IPS-15b (cell line): ENCODE results near the gene C20orf96.
A peak's percentile ranks its signal among the peaks of the same experiment; 100 is the strongest.

Experiments
- H3K27me3 ChIP-seq: one replicate; pipeline ENCODE4 v1.6.1; 2013; ENCODE audit warnings: low read length; ENCODE audit not compliant: control insufficient read depth, insufficient read depth
- H3K36me3 ChIP-seq: one replicate; pipeline ENCODE4 v1.6.1; 2013; ENCODE audit warnings: low read length; ENCODE audit not compliant: control insufficient read depth, insufficient read depth
- H3K4me1 ChIP-seq: one replicate; pipeline ENCODE4 v1.6.1; 2013; ENCODE audit warnings: mild to moderate bottlenecking, low read length; ENCODE audit not compliant: control insufficient read depth, insufficient read depth
- H3K4me3 ChIP-seq: one replicate; pipeline ENCODE4 v1.5.1; 2013; ENCODE audit warnings: low read depth, low read length
- H3K9ac ChIP-seq: one replicate; pipeline ENCODE4 v1.6.1; 2013; ENCODE audit warnings: low read depth, mild to moderate bottlenecking, low read length
- H3K9me3 ChIP-seq: one replicate; pipeline ENCODE4 v1.6.1; 2013; ENCODE audit warnings: mild to moderate bottlenecking, low read length; ENCODE audit not compliant: control insufficient read depth, insufficient read depth

Gene C20orf96

DNA sequence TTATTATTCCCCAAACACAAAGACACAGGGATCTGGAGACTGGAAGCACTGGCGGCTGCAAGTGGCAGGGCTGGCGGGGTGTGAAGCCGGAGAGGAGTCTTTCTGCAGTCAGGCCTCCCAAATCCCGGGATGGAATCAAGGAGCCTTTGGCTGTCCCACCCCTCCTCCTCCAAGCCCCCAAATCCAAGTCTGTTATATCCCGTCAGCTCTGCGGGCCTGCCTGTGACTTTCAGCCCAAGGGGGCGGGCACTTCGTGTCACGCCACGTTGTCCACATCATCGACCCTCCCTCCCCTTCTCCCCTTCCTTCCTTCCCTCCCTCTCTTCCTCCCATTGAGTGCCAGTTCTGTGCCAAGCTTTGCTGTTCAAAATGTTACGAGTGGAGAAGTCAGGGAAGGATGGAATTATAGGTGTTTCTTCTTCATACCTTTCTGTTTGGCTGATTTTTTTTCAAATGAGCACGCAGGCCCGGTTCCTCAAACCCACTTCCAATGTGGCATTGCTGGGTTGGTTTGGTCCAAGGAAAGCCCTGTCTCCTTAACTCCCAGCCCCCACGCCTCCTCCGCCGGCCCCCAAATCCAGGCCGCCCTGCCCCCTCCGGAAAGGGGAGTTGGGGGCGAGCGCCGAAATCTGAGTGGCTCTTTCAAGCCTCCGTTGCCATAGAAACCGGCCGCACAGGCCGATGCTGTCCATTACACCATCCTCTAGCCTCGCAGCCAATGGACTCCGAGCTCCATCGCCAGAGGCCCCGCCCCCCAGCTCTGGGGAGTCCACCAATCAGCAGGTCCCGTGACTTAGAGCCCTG is 19.5 kb upstream of the C20orf96 start:
- peak overlapping the region; percentile 3 for H3K9ac ChIP-seq

GRCh38 chr20:309306-309840 is 18.8 kb upstream of the C20orf96 start:
- H3K4me1 ChIP-seq = peaks cover 3% of the 10 kb centered on the region
- peak overlapping the region; percentile 68 for H3K4me3 ChIP-seq
- H3K36me3 ChIP-seq = no peaks in the 10 kb centered on the region
- H3K27me3 ChIP-seq = no peaks in the 10 kb centered on the region
- H3K9ac ChIP-seq = peak overlapping the region; percentile 3
- no peaks in the 10 kb centered on the region for H3K9me3 ChIP-seq

More for the DNA sequence above, 19.5 kb upstream of the C20orf96 start:
- Histone ChIP-seq H3K4me3 (peak overlapping the region; percentile 68), H3K27me3 (no peaks in the 10 kb centered on the region), H3K36me3 (no peaks in the 10 kb centered on the region), H3K9me3 (no peaks in the 10 kb centered on the region), H3K4me1 (peaks cover 3% of the 10 kb centered on the region)

DNA sequence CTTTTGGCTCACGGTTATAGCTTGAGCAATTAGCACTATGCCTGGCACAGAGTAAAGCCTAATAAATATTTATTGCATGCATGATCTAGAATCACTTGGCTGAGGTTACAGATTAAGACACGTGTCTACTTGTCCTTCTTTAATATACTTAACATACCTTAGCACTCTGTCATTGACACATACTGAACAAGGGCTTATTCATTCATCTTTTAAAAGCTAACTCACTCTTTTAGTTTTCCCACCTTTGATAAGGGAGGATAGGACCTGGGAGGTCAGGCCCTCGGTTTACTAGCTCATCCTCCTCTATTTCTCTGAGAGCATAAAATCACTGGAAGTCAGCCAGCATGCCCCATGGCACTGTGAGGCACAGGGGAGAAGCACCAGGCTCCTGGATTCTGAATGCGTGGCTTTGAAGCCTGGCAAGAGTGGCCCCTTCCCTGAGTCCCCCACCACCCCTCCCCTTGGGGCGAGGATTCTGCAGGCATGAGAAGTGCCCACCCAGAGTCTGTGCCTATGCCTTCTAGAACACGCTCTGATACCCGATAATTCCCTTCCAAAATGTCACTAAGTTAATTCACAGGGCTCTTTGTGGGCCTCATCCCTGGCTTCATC is 18.0 kb upstream of the C20orf96 start:
- Histone ChIP-seq H3K4me1 (peaks cover 3% of the 10 kb centered on the region), H3K36me3 (no peaks in the 10 kb centered on the region), H3K4me3 (no peak overlapping the region), H3K9me3 (no peaks in the 10 kb centered on the region), H3K9ac (no peak overlapping the region), H3K27me3 (peaks cover 2% of the 10 kb centered on the region)

DNA sequence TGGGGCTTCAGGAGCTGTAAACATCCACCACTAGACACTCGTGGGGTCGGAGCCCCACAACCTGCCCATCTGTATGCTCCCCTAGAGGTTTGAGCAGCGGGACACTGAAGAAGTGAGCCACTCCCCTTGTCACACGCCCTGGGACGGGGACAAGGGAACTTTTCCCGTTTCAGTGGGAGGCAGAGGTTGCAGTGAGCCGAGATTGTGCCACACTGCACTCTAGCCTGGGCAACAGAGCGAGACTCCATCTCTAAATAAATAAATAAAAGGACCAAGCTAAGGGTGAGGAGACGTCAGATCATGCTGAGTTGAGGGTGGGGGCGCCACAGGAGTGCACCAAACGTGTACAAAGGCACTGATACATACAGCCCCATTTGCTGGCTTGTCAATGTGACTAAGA is 15.2 kb upstream of the C20orf96 start:
- Histone ChIP-seq H3K4me1 (peaks cover 18% of the 10 kb centered on the region), H3K9ac (no peak overlapping the region), H3K9me3 (no peaks in the 10 kb centered on the region), H3K27me3 (peaks cover 7% of the 10 kb centered on the region), H3K4me3 (no peak overlapping the region), H3K36me3 (no peaks in the 10 kb centered on the region)

DNA sequence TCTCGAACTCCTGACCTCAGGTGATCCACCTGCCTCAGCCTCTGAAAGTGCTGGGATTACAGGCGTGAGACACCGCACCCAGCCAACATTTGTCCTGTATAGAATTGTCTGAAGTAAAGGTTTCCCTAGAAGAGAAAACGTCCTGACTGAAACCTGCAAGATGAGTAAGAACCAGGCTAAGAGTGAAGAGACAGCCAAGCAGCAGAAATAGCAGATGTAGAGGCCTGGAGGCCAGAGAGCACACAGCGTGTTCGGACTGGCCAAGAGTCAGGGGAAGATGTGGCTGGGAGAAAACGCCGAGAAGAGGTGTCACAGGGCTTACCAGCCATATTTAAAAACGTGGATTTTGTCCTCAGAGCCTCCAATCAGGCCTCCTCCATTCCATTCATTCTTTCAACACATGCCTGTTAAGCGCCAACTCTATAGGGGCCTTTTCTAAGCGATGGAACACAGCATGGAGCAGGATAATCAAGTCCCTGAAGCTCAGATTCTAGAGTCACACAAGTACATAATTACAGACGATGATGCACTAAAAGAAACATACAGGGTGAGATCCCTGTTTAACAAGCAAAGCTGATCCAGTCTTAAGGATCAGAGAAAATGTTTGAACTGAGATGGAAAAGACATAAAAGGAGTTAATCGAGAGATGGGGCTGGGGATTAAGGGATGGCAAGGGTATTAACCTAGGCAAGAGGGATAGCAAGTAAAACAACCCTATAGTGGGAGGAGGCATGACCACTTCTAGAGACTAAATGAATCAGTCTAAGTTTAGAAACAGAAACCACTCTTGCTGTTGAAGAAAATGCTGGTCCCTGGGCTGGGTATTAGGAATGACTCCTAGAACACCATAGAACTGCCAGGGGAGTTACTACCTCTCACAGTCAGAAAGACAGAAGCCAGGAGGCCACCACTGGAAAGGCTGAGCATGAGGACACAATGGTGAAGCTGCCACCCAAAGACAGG is 11.6 kb upstream of the C20orf96 start:
- peaks cover 7% of the 10 kb centered on the region for H3K27me3 ChIP-seq
- peaks cover 23% of the 10 kb centered on the region for H3K4me1 ChIP-seq
- no peaks in the 10 kb centered on the region for H3K9me3 ChIP-seq
- H3K4me3 ChIP-seq = no peak overlapping the region
- no peak overlapping the region for H3K9ac ChIP-seq
- no peaks in the 10 kb centered on the region for H3K36me3 ChIP-seq

DNA sequence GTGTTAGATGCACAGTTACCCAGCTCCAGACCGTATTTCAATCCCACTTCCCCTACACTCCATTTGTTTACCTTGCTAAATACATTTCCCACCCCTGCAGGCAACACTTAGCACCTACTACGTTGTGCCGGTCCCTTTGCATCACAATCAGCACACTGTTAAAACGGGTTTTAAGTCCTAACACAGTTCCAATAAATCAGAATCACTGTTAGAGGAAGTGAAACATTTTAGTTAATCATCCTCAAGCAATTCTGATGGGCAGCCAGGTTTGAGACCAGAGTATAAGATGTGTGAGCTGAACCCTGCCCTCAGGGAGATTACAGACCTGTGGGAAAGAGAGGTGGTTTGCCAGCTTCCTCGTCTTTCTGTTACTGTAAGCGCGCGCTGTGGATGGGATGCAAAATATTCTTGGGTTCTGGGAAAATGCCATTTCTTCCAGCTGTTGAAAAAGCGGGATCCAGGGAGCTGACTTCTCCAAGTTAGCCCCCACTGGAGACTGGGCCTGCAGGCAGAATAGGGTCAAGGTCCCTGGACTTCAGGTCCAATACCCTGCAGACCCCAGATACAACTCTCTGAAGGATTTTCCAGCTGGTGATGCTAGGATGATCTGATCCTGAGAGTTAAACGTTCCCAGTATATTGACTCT is 9.9 kb upstream of the C20orf96 start:
- peak overlapping the region; percentile 72 for H3K4me3 ChIP-seq
- H3K36me3 ChIP-seq = no peaks in the 10 kb centered on the region
- H3K9me3 ChIP-seq = no peaks in the 10 kb centered on the region
- H3K9ac ChIP-seq = no peak overlapping the region
- H3K27me3 ChIP-seq = peaks cover 17% of the 10 kb centered on the region
- H3K4me1 ChIP-seq = peaks cover 23% of the 10 kb centered on the region

DNA sequence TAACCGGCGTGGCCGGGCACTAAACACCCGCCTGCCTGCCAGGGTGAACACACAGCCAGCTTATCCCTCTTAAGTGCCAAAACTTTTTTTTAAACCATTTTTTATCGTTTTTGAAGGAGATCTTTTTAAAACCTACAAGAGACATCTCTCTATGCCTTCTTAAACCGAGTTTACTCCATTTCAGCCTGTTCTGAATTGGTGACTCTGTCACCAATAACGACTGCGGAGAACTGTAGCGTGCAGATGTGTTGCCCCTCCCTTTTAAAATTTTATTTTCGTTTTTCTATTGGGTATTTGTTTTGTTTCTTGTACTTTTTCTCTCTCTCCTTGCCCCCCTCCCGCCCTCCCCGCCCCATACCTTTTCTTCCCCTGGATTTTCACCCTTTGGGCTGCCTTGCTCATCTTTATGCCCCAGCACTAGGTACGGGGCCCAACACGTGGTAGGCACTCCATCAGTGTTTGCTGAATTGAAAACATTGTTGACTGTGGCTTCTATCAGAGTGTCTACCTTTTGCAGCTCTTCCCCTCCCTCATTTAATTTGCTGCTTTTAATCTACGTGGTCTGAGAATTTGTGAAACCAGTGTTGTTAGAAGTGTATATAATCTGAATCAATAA is 8.3 kb upstream of the C20orf96 start:
- Histone ChIP-seq H3K36me3 (no peaks in the 10 kb centered on the region), H3K9ac (peak overlapping the region; percentile 29), H3K27me3 (peaks cover 32% of the 10 kb centered on the region), H3K9me3 (no peaks in the 10 kb centered on the region), H3K4me1 (peaks cover 23% of the 10 kb centered on the region), H3K4me3 (peak overlapping the region; percentile 72)

GRCh38 chr20:297925-298775 is 7.6 kb upstream of the C20orf96 start:
- peak overlapping the region; percentile 29 for H3K9ac ChIP-seq
- peaks cover 36% of the 10 kb centered on the region for H3K27me3 ChIP-seq
- H3K4me3 ChIP-seq = peak overlapping the region; percentile 72
- H3K36me3 ChIP-seq = no peaks in the 10 kb centered on the region
- H3K4me1 ChIP-seq = peaks cover 23% of the 10 kb centered on the region
- H3K9me3 ChIP-seq = no peaks in the 10 kb centered on the region

- peak within 1 kb of the TSS; percentile 72 for H3K4me3 ChIP-seq
- peaks cover 39% of the 10 kb centered on the region for H3K27me3 ChIP-seq
- H3K9me3 ChIP-seq = no peaks in the 10 kb centered on the region
- H3K9ac ChIP-seq = peak within 1 kb of the TSS; percentile 29
- peaks cover 20% of the 10 kb centered on the region for H3K4me1 ChIP-seq
- H3K36me3 ChIP-seq = no peaks in the 10 kb centered on the region
These were observed 6.8 kb upstream of the C20orf96 start, which contains the start of gene ZCCHC3 for GRCh38 chr20:297098-297924. Gene ZCCHC3 (plus strand): TSS chr20:297570. CDS start chr20:297587, 17 bp downstream.
